Measurements from ENCODE around the gene UBE2F.

GRCh38 chr2:238029853-238030252 is 63.0 kb downstream of the UBE2F start:
- no peak for TF ChIP-seq CTCF (IDR thresholded peaks at IDR 0.05)
- TF ChIP-seq POLR2A (IDR thresholded peaks at IDR 0.05), result no peak
